ENCODE measurements around the gene IRS1.

IRS1 gene

DNA sequence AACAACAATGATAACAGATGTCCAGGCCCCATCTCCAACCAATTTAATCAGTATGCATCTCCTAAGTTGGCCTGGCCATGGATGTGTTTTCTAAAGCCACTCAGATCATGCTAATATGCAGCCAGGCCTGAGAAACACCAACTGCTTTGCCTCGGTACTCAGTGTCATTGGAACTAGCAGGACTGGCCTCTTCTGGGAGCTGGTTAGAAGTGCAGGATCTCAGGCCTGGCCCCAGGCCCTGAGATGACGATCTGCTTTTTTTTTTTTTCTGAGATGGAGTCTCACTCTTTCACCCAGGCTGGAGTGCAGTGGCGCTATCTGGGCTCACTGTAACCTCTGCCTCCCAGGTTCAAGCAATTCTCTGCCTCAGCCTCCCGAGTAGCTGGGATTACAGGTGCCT is 69.1 kb downstream of the IRS1 start:
- in situ Hi-C loops (cut with MboI; ENCODE audit: low sequenced_read_pairs) = no loop called here
- Histone ChIP-seq H3K36me3 (replicated peaks) (no peaks in the 10 kb centered on the region), H3K4me3 (no peak overlapping the region), H3K27me3 (ENCODE audit: low read depth) (no peaks in the 10 kb centered on the region), H3K4me1 (0 out of 2 replicates have a peak, but pooled peaks cover 2% of the 10 kb centered on the region), H3K9me3 (no peaks in the 10 kb centered on the region)
- DNase-seq (ENCODE audit: low spot score in 2 of 2) = no peak

DNA sequence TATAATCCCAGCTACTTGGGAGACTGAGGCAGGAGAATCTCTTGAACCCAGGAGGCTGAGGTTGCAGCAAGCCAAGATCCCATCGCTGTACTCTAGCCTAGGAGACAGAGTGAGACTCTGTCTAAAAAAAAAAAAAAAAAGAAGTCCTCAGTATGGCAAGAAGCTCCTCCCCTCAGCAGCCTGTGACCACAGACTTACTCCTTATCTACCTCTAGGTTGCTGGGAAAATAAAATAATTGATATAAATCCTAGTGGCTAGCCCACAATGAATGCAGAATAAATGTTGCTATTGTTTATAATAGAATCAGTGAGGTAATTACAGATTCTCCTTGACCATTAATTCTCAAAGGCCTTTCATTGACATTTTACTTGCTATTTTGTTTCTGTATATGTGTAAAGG is 70.6 kb downstream of the IRS1 start:
- DNase-seq (ENCODE audit: low spot score in 2 of 2) = no peak
- H3K27me3 ChIP-seq (ENCODE audit: low read depth) = no peaks in the 10 kb centered on the region
- in situ Hi-C loops (cut with MboI; ENCODE audit: low sequenced_read_pairs) = no loop called here
- H3K4me1 ChIP-seq = 0 out of 2 replicates have a peak, but pooled peaks cover 2% of the 10 kb centered on the region
- no peaks in the 10 kb centered on the region for H3K9me3 ChIP-seq
- H3K4me3 ChIP-seq = no peak overlapping the region
- H3K36me3 ChIP-seq (replicated peaks) = no peaks in the 10 kb centered on the region

DNA sequence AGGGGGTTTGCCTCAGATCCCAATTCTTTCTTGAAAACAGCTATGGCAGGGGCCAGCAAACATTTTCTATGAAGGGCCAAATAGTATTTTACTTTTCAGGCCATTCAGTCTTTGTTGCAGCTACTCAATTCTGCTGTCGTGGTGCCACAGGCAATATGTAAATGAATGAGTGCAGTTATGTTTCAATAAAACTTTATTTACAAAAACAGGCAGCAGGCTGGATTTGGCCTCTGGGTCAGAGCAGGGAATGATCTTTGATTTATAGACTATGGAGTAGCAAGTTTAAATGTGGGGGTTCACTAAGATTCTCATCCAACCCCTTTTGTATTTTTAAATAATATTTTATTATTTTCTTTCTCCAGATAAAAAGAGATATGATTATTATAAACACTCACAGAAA is 72.4 kb downstream of the IRS1 start:
- in situ Hi-C loops (cut with MboI; ENCODE audit: low sequenced_read_pairs) = no loop called here
- Histone ChIP-seq H3K9me3 (no peaks in the 10 kb centered on the region), H3K4me3 (no peak overlapping the region), H3K27me3 (ENCODE audit: low read depth) (no peaks in the 10 kb centered on the region), H3K4me1 (0 out of 2 replicates have a peak, but pooled peaks cover 2% of the 10 kb centered on the region), H3K36me3 (replicated peaks) (no peaks in the 10 kb centered on the region)
- no peak for DNase-seq (ENCODE audit: low spot score in 2 of 2)

DNA sequence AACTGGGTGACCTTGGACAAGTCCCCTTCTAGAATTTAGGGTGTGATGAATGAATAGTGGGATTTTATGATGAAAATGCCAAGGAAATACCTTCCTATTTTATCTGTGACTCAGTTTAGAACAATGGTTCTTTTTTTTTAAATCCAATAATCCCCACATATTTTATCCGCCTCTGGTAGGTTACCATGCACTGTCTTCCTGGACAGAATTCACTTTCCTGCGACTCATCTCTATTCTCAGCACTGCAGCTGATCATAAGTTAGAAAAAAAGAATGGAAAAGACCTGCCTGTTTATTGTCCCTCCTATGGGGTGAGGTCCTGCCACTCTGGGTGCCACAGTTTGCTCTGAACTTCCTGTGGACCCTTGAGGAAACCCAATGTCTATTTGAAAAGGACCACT is 73.1 kb downstream of the IRS1 start:
- Histone ChIP-seq H3K27me3 (ENCODE audit: low read depth) (no peaks in the 10 kb centered on the region), H3K36me3 (replicated peaks) (no peaks in the 10 kb centered on the region), H3K4me1 (0 out of 2 replicates have a peak, but pooled peaks cover 2% of the 10 kb centered on the region), H3K4me3 (no peak overlapping the region), H3K9me3 (no peaks in the 10 kb centered on the region)
- no peak for DNase-seq (ENCODE audit: low spot score in 2 of 2)
- in situ Hi-C loops (cut with MboI; ENCODE audit: low sequenced_read_pairs) = no loop called here

DNA sequence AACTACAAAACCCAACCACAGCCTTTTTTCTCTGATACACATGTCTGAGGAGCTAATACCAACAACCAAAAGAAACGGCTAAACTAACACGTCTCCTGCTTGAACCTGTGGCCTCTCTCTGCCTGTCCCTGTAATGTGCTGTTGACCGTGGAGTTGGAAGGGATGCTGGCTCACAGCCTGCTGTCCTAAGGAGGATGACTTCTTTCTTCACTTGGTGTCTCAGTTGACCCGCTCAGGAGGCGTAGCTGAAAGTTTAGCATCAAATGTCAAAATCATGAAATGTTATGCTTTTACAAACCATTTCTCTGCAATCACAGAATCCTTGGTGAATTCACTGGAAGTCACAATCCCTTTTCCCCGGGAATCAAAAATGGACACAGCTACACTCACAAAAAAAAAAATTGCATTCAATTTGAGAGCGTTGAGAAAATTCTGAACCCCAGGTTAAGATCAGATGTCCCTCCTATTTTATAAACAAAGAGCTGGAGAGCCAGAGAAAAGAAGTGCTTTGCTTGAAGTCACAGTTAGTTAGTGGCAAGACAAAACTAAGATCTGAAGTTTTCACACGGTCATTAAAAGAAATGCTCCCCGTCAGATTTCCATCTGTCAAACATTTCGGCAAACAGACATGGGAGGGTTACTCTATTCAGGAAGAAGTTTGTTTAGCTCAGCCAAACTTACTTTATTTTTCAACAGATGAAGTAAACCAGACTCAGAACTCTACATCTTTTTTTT is 74.3 kb downstream of the IRS1 start:
- H3K27me3 ChIP-seq (ENCODE audit: low read depth) = no peaks in the 10 kb centered on the region
- no peak overlapping the region for H3K4me3 ChIP-seq
- no peak for DNase-seq (ENCODE audit: low spot score in 2 of 2)
- in situ Hi-C loops (cut with MboI; ENCODE audit: low sequenced_read_pairs) = no loop called here
- 0 out of 2 replicates have a peak, but pooled peaks cover 2% of the 10 kb centered on the region for H3K4me1 ChIP-seq
- no peaks in the 10 kb centered on the region for H3K36me3 ChIP-seq (replicated peaks)
- H3K9me3 ChIP-seq = no peaks in the 10 kb centered on the region

DNA sequence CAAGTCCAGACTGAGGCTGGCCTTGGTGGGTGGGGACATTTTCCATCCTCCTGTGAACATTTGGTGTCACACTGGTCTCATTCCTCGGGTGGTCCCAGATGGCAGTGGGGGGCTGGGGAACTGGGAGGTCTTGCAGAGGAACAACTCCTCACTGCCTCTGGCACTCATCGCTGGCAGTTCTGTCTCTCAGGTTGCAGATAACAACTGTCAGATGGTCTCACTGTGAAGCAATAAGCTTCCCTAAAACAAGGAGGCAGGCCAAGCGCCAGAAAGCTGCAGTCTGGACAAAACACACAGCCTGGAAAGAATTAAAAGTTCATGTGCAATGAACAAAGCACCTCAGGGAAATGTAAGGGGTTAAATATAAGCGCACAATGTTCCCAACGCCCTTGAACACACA is 78.1 kb downstream of the IRS1 start:
- H3K27me3 ChIP-seq (ENCODE audit: low read depth) = no peaks in the 10 kb centered on the region
- no peak for DNase-seq (ENCODE audit: low spot score in 2 of 2)
- H3K4me3 ChIP-seq = no peak overlapping the region
- in situ Hi-C loops (cut with MboI; ENCODE audit: low sequenced_read_pairs) = no loop called here
- 0 out of 2 replicates have a peak, but pooled peaks cover 2% of the 10 kb centered on the region for H3K4me1 ChIP-seq
- no peaks in the 10 kb centered on the region for H3K9me3 ChIP-seq
- no peaks in the 10 kb centered on the region for H3K36me3 ChIP-seq (replicated peaks)

DNA sequence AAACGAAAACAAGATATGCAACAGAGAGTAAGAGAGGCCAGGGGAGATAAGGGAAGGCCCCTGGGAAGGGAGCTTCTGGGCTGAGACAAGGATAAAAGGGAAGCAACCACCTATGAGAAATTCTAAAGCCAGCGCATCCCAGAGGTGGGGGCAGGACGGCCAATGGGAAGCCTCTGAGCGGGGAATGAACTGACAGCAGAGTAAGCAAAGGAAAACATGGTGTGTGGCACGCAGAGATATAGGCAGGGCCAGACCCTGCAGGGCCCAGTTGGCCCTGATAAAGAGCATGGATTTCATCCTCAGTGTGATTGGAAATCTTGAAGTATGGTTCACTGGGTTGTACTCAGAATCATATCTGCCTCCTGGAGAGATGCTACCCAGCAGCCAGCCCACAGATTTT is 78.7 kb downstream of the IRS1 start:
- no peaks in the 10 kb centered on the region for H3K9me3 ChIP-seq
- no peak overlapping the region for H3K4me3 ChIP-seq
- no peak for DNase-seq (ENCODE audit: low spot score in 2 of 2)
- H3K36me3 ChIP-seq (replicated peaks) = no peaks in the 10 kb centered on the region
- H3K27me3 ChIP-seq (ENCODE audit: low read depth) = no peaks in the 10 kb centered on the region
- in situ Hi-C loops (cut with MboI; ENCODE audit: low sequenced_read_pairs) = no loop called here
- no peaks in the 10 kb centered on the region for H3K4me1 ChIP-seq

DNA sequence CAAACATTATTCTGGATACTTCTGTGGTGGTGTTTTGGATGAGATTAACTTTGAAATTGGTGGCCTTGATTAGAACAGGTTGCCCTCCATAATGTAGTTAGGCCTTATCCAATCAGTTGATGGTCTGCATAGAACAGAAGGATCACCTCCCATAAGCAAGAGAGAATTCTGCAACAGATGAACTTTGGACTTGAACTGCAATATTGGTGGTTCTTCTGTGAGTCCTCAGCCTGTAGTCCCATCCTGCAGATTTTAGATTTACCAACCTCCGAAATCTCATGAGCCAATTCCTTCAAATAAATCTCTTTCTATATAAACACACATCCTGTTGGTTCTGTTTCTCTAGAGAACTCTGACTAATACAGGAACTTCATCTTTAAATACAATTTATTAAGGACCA is 81.9 kb downstream of the IRS1 start:
- no peak for DNase-seq (ENCODE audit: low spot score in 2 of 2)

DNA sequence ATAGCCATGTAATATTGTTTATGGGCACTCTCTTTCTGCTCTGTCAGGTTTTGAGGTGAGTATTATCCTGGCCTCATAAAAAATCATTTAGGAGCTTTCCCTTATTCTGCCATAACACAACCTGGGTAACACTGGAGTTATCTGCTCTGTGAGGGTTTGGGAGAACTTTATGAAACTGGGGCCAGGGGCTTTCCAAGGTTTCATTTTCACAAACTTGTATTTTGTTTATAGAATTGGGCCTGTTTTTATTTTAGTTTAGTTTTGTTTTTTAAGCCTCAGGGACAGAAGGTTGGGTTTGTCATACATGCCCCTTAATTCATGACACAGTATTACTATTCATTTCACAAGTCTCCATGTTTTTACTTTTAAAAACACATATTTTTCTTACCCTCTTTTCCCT is 83.5 kb downstream of the IRS1 start:
- Histone ChIP-seq H3K4me3 (no peak overlapping the region), H3K27me3 (ENCODE audit: low read depth) (no peaks in the 10 kb centered on the region), H3K36me3 (replicated peaks) (no peaks in the 10 kb centered on the region), H3K4me1 (no peaks in the 10 kb centered on the region), H3K9me3 (no peaks in the 10 kb centered on the region)
- no peak for DNase-seq (ENCODE audit: low spot score in 2 of 2)
- in situ Hi-C loops (cut with MboI; ENCODE audit: low sequenced_read_pairs) = no loop called here

More for the DNA sequence above, 81.9 kb downstream of the IRS1 start:
- Histone ChIP-seq H3K27me3 (ENCODE audit: low read depth) (no peaks in the 10 kb centered on the region), H3K4me1 (no peaks in the 10 kb centered on the region), H3K9me3 (no peaks in the 10 kb centered on the region), H3K36me3 (replicated peaks) (no peaks in the 10 kb centered on the region), H3K4me3 (no peak overlapping the region)
- in situ Hi-C loops (cut with MboI; ENCODE audit: low sequenced_read_pairs) = no loop called here

DNA sequence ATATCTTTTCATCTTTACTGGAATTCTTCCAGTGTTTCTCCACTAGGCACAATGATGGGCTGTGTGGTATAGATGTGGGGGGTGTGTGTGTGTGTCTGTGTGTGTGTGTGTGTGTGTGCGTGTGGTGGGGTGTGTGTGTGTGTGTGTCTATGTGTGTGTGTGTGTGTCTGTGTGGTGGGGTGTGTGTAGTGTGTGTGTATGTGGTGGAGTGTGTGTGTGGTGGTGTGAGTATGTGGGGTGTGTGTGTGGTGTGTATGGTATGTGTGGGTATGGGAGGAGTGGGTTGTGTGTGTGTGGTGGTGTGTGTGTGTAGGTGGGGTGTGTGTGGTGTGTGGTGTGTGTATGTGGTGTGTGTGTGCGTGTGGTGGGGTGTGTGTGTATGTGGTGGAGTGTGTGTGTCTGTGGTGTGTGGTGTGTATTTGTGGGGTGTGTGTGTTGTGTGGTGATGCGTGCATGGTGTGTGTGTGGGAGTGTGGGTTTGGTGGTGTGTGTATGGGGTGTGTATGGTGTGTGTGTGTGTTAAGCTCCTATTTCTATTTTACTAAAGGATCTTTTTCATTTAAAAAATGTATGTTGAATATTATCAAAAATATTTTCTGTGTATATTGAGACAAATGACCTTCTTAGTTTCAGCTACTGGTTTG is 84.2 kb downstream of the IRS1 start:
- Histone ChIP-seq H3K27me3 (ENCODE audit: low read depth) (no peaks in the 10 kb centered on the region), H3K4me1 (no peaks in the 10 kb centered on the region), H3K4me3 (no peak overlapping the region), H3K9me3 (no peaks in the 10 kb centered on the region), H3K36me3 (replicated peaks) (no peaks in the 10 kb centered on the region)
- in situ Hi-C loops (cut with MboI; ENCODE audit: low sequenced_read_pairs) = no loop called here
- DNase-seq (ENCODE audit: low spot score in 2 of 2) = no peak

DNA sequence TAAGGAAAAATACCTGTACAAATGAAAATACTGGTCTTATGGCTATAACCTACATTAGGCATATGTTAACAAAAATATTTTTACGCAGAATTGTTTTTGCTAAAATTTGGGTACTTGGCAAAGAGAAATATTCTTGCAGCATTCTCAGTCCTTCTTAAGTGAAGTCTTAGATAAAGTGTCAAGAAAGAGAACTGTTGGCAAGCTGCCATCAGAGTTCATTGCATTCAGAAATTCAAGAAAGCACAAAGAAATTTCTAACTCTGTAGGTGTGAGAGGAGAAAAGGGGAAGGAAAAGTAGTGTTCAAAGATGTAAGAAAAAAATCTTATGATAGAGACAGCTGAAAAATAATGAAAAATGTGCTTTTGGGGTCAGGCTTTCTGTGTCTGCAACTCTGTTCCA is 86.7 kb downstream of the IRS1 start:
- Histone ChIP-seq H3K9me3 (no peaks in the 10 kb centered on the region), H3K4me3 (no peak overlapping the region), H3K27me3 (ENCODE audit: low read depth) (no peaks in the 10 kb centered on the region), H3K4me1 (no peaks in the 10 kb centered on the region), H3K36me3 (replicated peaks) (no peaks in the 10 kb centered on the region)
- in situ Hi-C loops (cut with MboI; ENCODE audit: low sequenced_read_pairs) = no loop called here
- no peak for DNase-seq (ENCODE audit: low spot score in 2 of 2)

DNA sequence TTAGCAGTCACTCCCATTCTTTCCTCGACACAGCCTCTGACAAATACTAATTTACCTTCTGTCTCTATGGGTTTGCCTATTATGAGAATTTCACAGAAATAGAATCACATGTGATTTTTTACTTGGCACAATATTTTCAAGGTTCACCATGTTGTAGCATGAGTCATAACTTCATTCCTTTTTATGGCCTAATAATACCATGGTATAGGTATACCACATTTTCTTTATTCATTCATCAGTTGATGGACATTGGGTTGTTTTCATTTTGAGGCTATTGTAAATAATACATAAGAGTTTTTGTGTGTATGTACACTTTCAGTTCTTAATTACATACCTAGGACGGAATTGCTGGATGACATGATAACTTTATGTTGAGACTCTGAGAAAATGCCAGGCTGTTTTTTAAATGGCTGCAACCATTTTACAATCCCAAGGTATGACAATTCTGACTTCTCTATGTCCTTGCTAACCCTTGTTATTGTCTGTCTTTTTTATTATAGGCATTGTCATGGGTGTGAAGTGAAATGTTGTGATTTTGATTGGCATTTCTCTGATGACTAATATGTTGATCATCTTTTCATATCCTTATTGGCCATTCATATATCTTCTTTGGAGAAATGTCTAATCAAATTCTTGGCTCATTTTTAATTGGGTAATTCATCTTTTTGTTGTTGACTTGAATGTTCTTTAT is 87.9 kb downstream of the IRS1 start:
- no peaks in the 10 kb centered on the region for H3K9me3 ChIP-seq
- in situ Hi-C loops (cut with MboI; ENCODE audit: low sequenced_read_pairs) = no loop called here
- H3K4me1 ChIP-seq = no peaks in the 10 kb centered on the region
- H3K36me3 ChIP-seq (replicated peaks) = no peaks in the 10 kb centered on the region
- DNase-seq (ENCODE audit: low spot score in 2 of 2) = no peak
- no peak overlapping the region for H3K4me3 ChIP-seq
- H3K27me3 ChIP-seq (ENCODE audit: low read depth) = no peaks in the 10 kb centered on the region

DNA sequence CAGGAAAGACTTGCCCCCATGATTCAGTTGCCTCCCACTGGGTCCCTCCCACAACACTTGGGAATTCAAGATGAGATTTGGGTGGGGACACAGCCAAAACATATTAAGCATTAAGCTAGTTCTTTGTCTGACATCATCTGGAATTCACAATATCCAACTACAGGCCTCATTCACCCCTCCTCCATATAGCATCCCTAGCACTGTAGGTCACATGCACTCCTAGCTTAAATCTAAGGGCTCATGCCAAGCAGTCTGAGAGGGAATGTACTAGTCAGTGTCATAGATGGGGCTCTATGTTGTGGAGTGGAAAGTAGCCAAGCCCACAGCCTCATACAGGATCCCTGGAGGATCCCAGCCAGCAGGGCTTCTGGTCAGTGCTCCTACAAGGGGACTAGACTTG is 92.1 kb downstream of the IRS1 start:
- no peaks in the 10 kb centered on the region for H3K36me3 ChIP-seq (replicated peaks)
- no peaks in the 10 kb centered on the region for H3K4me1 ChIP-seq
- in situ Hi-C loops (cut with MboI; ENCODE audit: low sequenced_read_pairs) = no loop called here
- H3K9me3 ChIP-seq = no peaks in the 10 kb centered on the region
- H3K4me3 ChIP-seq = no peak overlapping the region
- peaks cover 2% of the 10 kb centered on the region for H3K27me3 ChIP-seq (ENCODE audit: low read depth)
- DNase-seq (ENCODE audit: low spot score in 2 of 2) = no peak

DNA sequence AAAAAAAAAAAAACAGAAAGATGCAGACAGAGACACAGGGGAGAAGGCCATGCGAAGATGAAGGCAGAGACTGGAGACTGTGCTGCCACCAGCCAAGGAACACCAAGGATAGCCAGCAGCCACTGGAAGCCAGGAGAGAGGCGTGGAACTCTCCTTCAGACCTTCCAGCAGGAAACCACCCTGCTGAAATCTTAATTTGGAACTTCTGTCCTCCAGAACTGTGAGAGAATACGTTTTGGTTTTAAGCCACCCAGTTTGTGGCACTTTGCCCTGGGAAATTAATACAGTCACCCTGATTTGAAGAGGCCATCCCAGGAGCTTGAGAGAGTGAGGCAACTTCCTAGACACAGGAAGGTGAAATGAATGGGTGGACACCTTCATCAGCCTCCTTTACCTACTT is 93.7 kb downstream of the IRS1 start:
- DNase-seq (ENCODE audit: low spot score in 2 of 2) = no peak
- no peak overlapping the region for H3K4me3 ChIP-seq
- peaks cover 2% of the 10 kb centered on the region for H3K27me3 ChIP-seq (ENCODE audit: low read depth)
- H3K9me3 ChIP-seq = no peaks in the 10 kb centered on the region
- in situ Hi-C loops (cut with MboI; ENCODE audit: low sequenced_read_pairs) = no loop called here
- H3K36me3 ChIP-seq (replicated peaks) = no peaks in the 10 kb centered on the region
- H3K4me1 ChIP-seq = no peaks in the 10 kb centered on the region

Data from HAP-1 (cell line).